ENCODE results near the gene SKAP1.
"Not testable (repeated sequence)": the region's sequence is repeated elsewhere in the genome, so short reads cannot be mapped to it uniquely, and the experiment has no call there.

The SKAP1 gene

GRCh38 chr17:48363161-48363560 lies 66.9 kb downstream of the SKAP1 start:
- no peak for DNase-seq

GRCh38 chr17:48360861-48361633 lies 69.0 kb downstream of the SKAP1 start:
- not testable (repeated sequence) for DNase-seq

DNA sequence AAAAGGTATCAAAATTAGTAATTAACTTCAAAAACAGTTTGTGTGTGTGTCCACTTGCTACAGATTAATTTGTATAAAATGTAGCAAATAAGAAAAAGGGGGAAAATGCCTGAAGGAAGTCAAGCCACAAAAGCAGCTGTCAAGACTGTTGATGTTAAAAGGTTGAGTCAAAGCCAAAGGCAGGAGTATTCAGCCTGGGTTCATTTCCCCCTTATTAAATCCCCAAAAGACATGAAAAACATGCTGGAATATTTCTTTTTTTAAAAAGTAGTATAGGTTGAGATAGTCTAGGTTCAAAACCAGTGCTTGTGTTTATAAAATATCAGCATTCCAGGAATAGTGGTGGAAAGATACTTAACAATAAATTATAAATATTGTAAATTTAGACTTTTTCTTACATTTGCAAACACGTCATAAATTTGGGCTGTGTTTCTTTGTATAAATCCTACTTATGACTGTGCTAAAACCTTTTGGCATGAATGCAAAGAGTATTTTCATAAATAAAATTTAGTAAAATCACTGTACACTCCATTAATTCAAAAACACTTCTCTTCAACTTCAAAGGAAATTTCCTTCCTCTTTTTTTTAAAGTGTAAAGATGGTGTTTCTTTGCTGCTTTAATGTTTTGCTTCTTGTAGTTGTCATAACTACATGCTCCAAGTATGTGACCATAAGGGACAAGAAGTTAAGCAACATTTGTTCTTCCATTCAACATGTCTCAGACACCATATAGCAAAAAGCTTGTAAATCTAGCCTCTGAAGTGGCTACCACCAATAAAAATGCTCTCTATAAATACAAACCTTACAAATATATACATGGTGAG lies 72.0 kb downstream of the SKAP1 start:
- no peak for DNase-seq

- no peak for DNase-seq
Observed at GRCh38 chr17:48356866-48357265, 73.1 kb downstream of the SKAP1 start.

DNA sequence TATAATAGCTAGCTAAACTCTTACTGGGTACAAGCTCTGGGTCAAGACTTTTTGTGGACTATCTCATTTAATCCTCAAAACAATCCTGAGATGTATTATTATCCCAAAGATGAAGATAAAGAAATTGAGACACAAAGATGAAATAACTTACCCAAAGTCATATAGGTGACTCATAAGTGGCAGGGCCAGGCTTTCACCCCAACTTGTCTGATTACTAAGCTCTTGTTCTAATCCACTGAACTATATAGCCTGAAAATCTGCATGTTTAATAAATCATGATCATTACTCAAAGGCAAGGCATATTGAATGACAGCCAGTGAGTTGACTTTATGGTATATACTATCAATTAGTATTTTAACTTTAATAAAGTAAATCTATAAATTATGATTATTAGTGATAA lies 77.4 kb downstream of the SKAP1 start:
- DNase-seq, result no peak

GRCh38 chr17:48351911-48352332 lies 78.1 kb downstream of the SKAP1 start:
- peak; percentile 62 to 85 for DNase-seq

DNA sequence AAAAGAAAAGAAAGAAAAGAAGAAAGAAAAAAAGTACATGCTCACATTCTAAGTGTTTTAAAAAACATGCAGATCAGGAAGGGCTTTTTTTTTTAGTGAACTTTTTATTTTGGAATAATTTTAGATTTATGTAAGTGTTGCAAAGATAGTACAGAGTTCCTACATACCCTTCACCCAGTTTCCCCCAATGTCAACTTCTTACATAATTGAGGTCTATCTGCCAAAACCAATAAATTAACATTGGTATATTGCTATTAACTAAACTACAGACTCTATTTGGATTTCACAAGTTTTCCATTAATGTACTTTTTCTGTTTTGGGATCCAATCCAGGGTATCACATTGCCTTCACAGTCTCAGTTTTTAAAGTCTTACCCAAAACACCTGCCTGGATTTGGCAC lies 81.7 kb downstream of the SKAP1 start:
- no peak for DNase-seq

GRCh38 chr17:48347177-48347576 lies 82.8 kb downstream of the SKAP1 start:
- DNase-seq, result no peak

DNA sequence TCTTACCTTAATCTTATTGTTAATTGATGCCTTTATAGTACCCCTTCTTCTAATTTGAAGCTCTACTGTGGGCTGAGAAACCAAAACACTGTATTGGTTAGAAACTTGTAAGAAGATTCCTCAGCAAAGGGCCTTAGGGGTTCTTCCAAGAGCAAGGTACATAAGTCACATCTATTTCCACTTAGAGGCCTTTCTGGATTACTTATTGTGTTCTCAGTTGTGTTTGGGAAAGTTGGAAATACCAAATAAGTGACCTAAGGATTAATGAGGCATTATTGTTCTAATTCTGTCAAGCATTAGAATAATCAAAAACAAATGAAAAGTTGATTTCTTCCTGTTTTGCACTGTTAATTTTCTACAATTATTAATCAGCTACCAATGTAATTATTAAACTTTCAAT lies 85.8 kb downstream of the SKAP1 start:
- DNase-seq, result no peak

DNA sequence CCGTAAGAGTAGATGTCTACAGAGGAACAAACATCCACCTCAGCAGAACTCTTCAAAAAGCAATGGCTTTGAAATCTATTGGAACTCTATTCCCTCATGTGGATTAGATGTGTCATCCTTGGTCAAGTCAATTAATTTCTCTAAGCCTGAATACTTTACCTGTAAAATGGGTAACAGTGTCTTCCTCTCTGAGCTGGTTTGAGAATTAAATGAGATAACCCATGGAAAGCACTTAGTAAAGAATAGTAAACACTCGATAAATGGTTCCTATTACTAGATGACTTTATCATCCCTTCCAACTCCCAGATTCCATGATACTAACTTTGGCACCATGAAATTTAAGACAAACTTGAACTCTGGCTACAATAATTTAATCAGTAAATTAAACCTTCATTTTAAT lies 89.1 kb downstream of the SKAP1 start:
- DNase-seq, result no peak

DNA sequence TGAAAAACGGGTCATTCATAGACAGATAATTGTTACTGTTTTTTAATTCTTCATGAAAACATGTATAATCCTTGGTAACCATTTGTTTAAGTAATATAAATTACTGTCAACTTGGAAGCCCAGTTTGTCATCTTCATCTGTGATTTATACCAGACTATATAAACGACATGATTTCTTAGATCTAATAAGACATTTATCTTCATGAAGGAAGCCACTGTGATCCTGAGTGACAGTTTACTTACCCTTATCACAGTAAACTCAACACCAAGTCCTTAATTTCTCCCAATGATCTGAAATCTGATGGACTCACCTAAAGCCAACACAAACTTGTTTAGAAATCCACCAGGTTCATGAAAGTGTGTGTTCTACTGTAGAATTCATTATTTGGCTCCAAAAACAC lies 91.3 kb downstream of the SKAP1 start:
- DNase-seq, result no peak

DNA sequence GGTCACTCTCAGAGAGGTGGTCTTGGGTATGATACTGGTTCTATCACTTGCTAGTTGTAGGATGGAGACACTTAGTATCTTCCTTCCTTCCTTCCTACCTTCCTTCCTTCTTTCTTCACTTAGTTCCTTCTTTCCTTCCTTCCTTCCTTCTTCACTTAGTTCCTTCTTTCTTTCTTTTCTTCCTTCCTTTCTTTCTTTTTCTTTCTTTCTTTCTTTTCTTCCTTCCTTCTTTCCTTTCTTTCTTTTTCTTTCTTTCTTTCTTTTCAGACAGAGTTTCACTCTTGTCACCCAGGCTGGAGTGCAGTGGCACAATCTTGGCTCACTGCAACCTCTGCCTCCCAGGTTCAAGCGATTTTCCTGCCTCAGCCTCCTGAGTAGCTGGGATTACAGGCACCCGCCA lies 92.1 kb downstream of the SKAP1 start:
- DNase-seq, result not testable (repeated sequence)

- DNase-seq, result no peak
Observed at GRCh38 chr17:48336986-48337385, 93.0 kb downstream of the SKAP1 start.

DNA sequence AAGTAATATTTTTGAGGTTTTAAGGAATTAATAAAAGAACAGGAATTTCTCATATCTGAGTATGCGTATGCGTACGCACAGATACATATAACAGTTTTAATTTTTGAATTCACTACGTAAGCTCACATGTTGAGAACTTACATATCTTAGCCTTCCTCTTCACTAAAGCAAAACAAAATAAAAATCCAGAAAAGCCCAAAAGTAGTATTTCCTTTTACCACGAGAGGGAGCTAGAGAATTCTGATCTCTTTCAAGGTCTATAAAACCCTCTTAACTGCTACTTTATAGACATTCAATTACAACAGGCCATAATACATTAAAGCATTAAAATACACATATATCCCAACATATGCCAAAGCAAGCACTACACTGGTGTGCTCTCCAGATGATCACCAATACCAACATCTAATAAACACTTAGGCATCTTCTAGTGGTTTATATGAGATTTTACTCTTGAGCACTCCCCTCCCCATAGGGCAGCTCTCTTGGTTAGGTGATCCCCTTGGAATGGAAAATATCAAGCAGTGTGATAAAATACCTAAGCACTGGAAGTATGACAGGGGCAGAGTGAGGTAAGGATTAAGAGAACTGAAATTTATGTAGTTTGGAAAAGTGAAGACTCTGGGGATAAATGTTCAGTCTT lies 94.0 kb downstream of the SKAP1 start:
- DNase-seq, result peak; percentile 80 to 93

DNA sequence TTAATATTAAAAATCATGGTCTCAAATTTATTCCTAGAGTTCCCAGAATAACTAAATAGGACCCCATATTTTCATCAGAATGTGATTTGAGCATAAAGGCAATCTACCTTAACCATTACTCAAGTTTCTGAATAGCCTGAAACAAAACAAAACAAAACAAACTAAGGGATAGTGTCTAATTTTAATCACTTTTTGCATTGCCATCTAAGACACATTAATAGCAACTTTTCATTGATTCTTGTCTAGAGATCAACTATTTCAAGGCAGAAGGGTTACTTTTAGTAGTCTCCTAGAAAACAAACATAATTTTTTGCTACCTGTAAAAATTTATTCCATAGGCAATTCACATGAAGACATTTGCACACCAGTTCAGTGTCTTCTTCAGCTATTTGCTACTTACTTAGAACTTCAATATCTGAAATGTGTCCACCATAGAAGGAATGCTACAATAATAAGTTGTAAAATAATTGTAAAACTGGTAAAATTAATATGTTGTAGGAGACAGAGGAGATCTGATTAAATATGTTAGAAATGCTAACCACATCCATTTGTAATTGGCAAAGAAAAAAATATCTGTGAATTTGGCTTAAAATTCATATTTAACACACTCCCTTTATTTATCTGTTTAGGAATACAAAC lies 94.7 kb downstream of the SKAP1 start:
- DNase-seq, result no peak

DNA sequence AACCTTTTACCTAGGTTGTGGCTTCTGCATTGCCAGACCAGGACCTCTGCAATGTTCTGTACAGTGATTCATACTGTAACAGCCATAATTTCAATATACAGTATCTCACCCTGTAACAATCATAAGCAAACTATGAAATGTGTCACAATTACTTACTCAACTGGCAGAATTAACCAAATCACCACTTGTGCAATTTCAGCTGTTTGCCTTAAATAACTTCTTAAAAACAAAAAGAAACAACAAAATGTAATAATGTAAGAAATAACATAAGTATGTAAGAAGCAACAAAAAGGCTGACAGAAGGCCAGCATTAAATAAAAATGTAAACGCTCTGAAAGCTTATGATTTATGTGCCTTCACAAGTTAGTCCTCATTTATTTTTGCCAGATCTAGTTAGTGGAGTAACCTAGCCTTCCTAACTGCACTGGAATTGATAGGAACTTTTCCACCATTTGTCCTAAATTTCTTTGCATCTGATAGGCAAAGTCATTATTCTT lies 96.9 kb downstream of the SKAP1 start:
- DNase-seq, result no peak

- no peak for DNase-seq
Observed at GRCh38 chr17:48330887-48331286, 99.1 kb downstream of the SKAP1 start.

DNA sequence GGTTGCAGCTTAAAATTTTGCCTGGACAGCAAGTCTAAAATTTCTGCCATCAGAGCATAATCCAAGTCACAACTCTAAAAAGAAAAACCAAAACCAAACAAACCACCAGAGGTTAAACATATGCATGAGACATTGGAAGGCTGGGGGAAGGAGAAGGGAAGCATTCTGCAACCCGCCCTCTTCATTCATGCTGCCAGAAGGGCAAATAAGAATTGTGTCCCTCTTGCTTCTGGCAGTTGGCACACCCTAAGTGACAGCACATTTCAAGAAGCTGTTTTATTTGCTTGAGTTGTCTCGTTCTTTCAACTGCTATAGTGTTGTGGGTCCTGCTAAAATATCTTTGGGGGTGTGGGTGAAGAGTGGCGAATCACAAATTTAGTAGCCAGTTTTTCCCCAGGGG lies 99.6 kb downstream of the SKAP1 start:
- no peak for DNase-seq

GRCh38 chr17:48328457-48328856 lies 101.6 kb downstream of the SKAP1 start:
- no peak for DNase-seq

DNA sequence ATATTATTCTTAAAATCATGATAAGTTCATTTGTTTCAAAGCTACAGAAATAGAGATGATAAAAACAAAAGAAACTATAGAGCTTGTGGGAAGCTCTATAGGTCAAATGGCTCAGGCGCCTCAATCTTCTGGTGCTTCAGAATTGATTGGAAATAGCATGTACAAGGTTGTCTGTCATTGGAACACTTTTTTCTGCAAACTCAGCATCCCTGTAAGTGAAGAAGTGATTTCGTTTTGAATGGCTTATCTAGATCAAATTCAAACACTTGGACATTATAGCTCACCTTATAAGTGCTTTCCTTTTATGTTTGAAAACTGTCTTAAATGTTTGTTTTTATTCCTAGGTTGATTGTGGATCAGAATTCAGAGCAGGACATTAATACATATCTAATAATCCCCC lies 103.7 kb downstream of the SKAP1 start:
- DNase-seq, result no peak

DNA sequence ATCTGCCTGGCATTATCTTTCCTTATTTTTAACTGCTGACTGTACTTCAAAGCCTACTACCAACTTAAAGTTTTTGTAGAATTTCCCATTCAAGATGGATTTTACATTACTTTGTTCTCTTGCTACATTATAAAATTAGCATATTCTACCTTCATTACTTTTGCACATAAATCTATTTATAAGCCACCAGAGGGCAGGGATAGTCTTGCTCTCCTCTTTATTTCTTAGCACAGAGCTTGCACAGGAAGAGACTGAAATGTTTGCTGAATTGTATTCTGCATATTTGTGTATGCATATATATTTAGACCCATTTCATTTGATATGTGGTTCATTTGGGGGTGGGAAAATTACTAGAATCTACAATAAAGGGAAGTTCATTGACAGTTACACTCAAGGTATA lies 108.0 kb downstream of the SKAP1 start:
- peak; percentile 58 to 60 for DNase-seq

- DNase-seq, result no peak
Observed at GRCh38 chr17:48317732-48318131, 112.3 kb downstream of the SKAP1 start.

- DNase-seq, result no peak
Observed at GRCh38 chr17:48314716-48315115, 115.3 kb downstream of the SKAP1 start.
